HCT116 (cell line): ENCODE results near the gene PRR3.
"Not testable (repeated sequence)": the region's sequence is repeated elsewhere in the genome, so short reads cannot be mapped to it uniquely, and the experiment has no call there.

Experiments used
- CTCF ChIP-seq, 3 experiments: fragments of 200-600 bp in 1 of 3; sonication (generic) in 1 of 3; IDR thresholded peaks in 2 of 3; conservative IDR thresholded peaks in 1 of 3; 2 replicates each; pipeline ENCODE4 v1.5.1; 2012 to 2017; ENCODE audit warnings: low read depth in 2 of 3, low read length in 2 of 3, antibody characterized with exemption in 1 of 3, borderline replicate concordance in 1 of 3, control low read depth in 1 of 3, mild to moderate bottlenecking in 1 of 3, mixed read lengths in 1 of 3, mixed run types in 1 of 3, moderate library complexity in 1 of 3; ENCODE audit not compliant: insufficient read depth in 1 of 3
- EZH2 ChIP-seq: fragments of 200-600 bp; sonication (generic); IDR thresholded peaks from 2 replicates; pipeline ENCODE4 v1.6.1; 2017; ENCODE audit warnings: antibody characterized with exemption, mixed run types
- EZH2phosphoT487 ChIP-seq: fragments of 200-600 bp; IDR thresholded peaks from 2 replicates; pipeline ENCODE4 v1.6.1; 2018; ENCODE audit warnings: antibody characterized with exemption, borderline replicate concordance
- FOSL1 ChIP-seq: IDR thresholded peaks from 2 replicates; pipeline ENCODE4 v1.6.1; 2012; ENCODE audit warnings: low read depth
- POLR2A ChIP-seq: IDR thresholded peaks from 2 replicates; pipeline ENCODE4 v1.7.0; 2011; ENCODE audit warnings: borderline replicate concordance; ENCODE audit not compliant: insufficient read depth, insufficient read length; ENCODE audit errors: extremely low read depth
- POLR2AphosphoS5 ChIP-seq: IDR thresholded peaks from 2 replicates; pipeline ENCODE4 v1.6.1; 2011; ENCODE audit warnings: mild to moderate bottlenecking, low read depth, low read length, moderate library complexity
- REST ChIP-seq: IDR thresholded peaks from 2 replicates; pipeline ENCODE4 v1.6.1; 2012; ENCODE audit warnings: low read depth
- SRF ChIP-seq: IDR thresholded peaks from 2 replicates; pipeline ENCODE4 v1.6.1; 2012; ENCODE audit warnings: low read depth

GRCh38 chr6:30518505-30519145 lies 38.5 kb upstream of the PRR3 start:
- peak; percentile 40 for TF ChIP-seq POLR2A
- TF ChIP-seq FOSL1; CTCF (IDR thresholded peaks at IDR 0.05 in 2 of 3, conservative IDR thresholded peaks at IDR 0.05 in 1 of 3; ENCODE audit: borderline replicate concordance in 1 of 3, insufficient read depth in 1 of 3, low read depth in 2 of 3, low read length in 2 of 3); SRF; EZH2phosphoT487; REST; POLR2AphosphoS5; EZH2: not testable (repeated sequence)
